GM12878 (cell line): ENCODE data around the gene GGT5.

ENCODE experiments used
- ELK1 ChIP-seq: IDR thresholded peaks from 2 replicates; pipeline ENCODE4 v1.6.1; 2012; ENCODE audit warnings: low read depth, low read length, improper control_type of control experiment
- FOXM1 ChIP-seq: IDR thresholded peaks from 2 replicates; pipeline ENCODE4 v1.6.1; 2012; ENCODE audit warnings: low read depth, mild to moderate bottlenecking, inconsistent platforms, low read length, moderate library complexity
- HSF1 ChIP-seq: fragments of 150-350 bp; IDR thresholded peaks from 2 replicates; pipeline ENCODE4 v1.6.1; 2014; ENCODE audit warnings: mild to moderate bottlenecking, low read depth, low read length
- MAX ChIP-seq: IDR thresholded peaks from 2 replicates; pipeline ENCODE4 v1.6.1; 2012; ENCODE audit warnings: low read depth, low read length, improper control_type of control experiment
- RAD21 ChIP-seq: IDR thresholded peaks from 2 replicates; pipeline ENCODE4 v1.6.1; 2011; ENCODE audit warnings: mild to moderate bottlenecking, low read depth, low read length, moderate library complexity; ENCODE audit not compliant: insufficient read depth
- RBBP5 ChIP-seq: fragments of 200-600 bp; sonication (generic); conservative IDR thresholded peaks from 2 replicates; pipeline ENCODE4 v1.6.1; 2016
- REST ChIP-seq: IDR thresholded peaks from 2 replicates; pipeline ENCODE4 v1.6.1; 2012; ENCODE audit warnings: mild to moderate bottlenecking, low read depth, low read length
- SP1 ChIP-seq: IDR thresholded peaks from one replicate; pipeline ENCODE4 v1.6.1; 2011; ENCODE audit warnings: low read depth, low read length

GRCh38 chr22:24191893-24192292 is 53.0 kb downstream of the GGT5 start:
- TF ChIP-seq MAX, result no peak
- no peak for TF ChIP-seq REST
- TF ChIP-seq SP1, result no peak
- no peak for TF ChIP-seq RAD21
- no peak for TF ChIP-seq RBBP5
- TF ChIP-seq FOXM1, result no peak
- no peak for TF ChIP-seq ELK1
- TF ChIP-seq HSF1, result no peak
